Spleen (tissue), 11 donors: ENCODE results near the gene NPIPA8. TPM values are rescaled to one million over a fixed set of nuclear protein-coding genes. Genes with fewer than 3 reads are reported as not detected.
"Not testable (repeated sequence)": the region's sequence is repeated elsewhere in the genome, so short reads cannot be mapped to it uniquely, and the experiment has no call there.

Experiments used
- DNase-seq: peaks from one replicate; pipeline ENCODE4 v3.0.0-alpha.2; 2020
- H3K27ac ChIP-seq, 8 donors: fragments of 200-600 bp; sonication (generic) in 7 of 8; 1 replicate in 4 of 8; 2 replicates in 4 of 8; pipeline versions ENCODE4 v1.5.0 to v1.8.0; 2016 to 2021; ENCODE audit warnings: inconsistent platforms in 4 of 8, mild to moderate bottlenecking in 4 of 8, moderate library complexity in 1 of 8
- H3K27me3 ChIP-seq, 7 donors: fragments of 200-600 bp; sonication (generic) in 6 of 7; replicated peaks in 1 of 7; 1 replicate in 4 of 7; 2 replicates in 3 of 7; pipeline versions ENCODE4 v1.5.0 to v1.8.0; 2016 to 2021; ENCODE audit warnings: inconsistent platforms in 3 of 7, mild to moderate bottlenecking in 1 of 7
- H3K36me3 ChIP-seq, 6 donors: fragments of 200-600 bp; sonication (generic) in 5 of 6; 1 replicate in 4 of 6; 2 replicates in 2 of 6; pipeline versions ENCODE4 v1.5.0 to v1.8.0; 2016 to 2021; ENCODE audit warnings: inconsistent platforms in 2 of 6
- H3K4me1 ChIP-seq, 6 donors: fragments of 200-600 bp; sonication (generic) in 5 of 6; 1 replicate in 3 of 6; 2 replicates in 3 of 6; pipeline versions ENCODE4 v1.5.0 to v1.8.0; 2016 to 2021; ENCODE audit warnings: inconsistent platforms in 3 of 6
- H3K4me3 ChIP-seq, 8 donors: fragments of 200-600 bp; sonication (generic) in 7 of 8; 1 replicate in 4 of 8; 2 replicates in 4 of 8; pipeline versions ENCODE4 v1.5.0 to v1.8.0; 2016 to 2021; ENCODE audit warnings: inconsistent platforms in 4 of 8, mild to moderate bottlenecking in 4 of 8, moderate library complexity in 2 of 8
- H3K9me3 ChIP-seq, 8 donors: fragments of 200-600 bp; sonication (generic) in 7 of 8; 1 replicate in 4 of 8; 2 replicates in 4 of 8; pipeline versions ENCODE4 v1.5.0 to v1.8.0; 2016 to 2021; ENCODE audit warnings: inconsistent platforms in 4 of 8
- WGBS, 5 donors: extraction: QIAGEN DNeasy Blood & Tissue Kit in 3 of 5; methylation state at CpG; one replicate each; pipeline versions ENCODE4 v1.1.5 to v1.1.7; 2013 to 2018; 5-methylcytosine and 5-hydroxymethylcytosine counted together
- intact Hi-C: fragments of 100-400 bp; cut with DNase I; formaldehyde crosslinking; loops from one replicate; pipeline ENCODE4 v1.15.0; 2023; ENCODE audit warnings: low total_unique reads
- microRNA-seq, 3 donors: library from miRNA; unstranded; fragments of <30 nt; microRNA quantifications; one replicate each; pipeline versions ENCODE4 to v1.1.0, GENCODE V29; 2019 to 2020
- polyA plus RNA-seq, 3 donors: library from polyadenylated mRNA; stranded (reverse); fragments of 200-250 nt; gene quantifications; one replicate each; pipeline ENCODE4 v1.2.1, GENCODE V29; 2013
- small RNA-seq, 4 donors: library from RNA; depleted of rRNA; stranded (forward); fragments of <200 nt; gene quantifications; one replicate each; pipeline ENCODE3, GENCODE V24; 2016
- total RNA-seq, 7 donors: library from RNA; depleted of rRNA in 3 of 7; stranded (reverse); fragments of >200 nt in 3 of 7; fragmentation: NEBNext Ultra II Directional in 4 of 7; extraction: Animal tissue kit (Norgen Biotek cat#: 25700) in 4 of 7; gene quantifications; one replicate each; pipeline versions ENCODE4 v1.1.0 to v1.2.1, GENCODE V29; 2016 to 2021
- donor health status: healthy with polysubstance abuse.
- donor health status: DM: no; HTN: no; CAD: no; lungs with moderate emphysema.
- donor health status: DM: no; HTN: no; CAD: no.
- donor health status: Bipolar disorder and iron deficiency.
- donor health status: healthy.
- donor health status: DM: no; HTN: no; CAD: no.
- donor health status: DM: yes; HTN: yes; CAD: no.

NPIPA8 gene
- total and polyA plus RNA-seq, 10 donors: 0.87 to 64.6 (median 7.7) TPM; not detected in 2

DNA sequence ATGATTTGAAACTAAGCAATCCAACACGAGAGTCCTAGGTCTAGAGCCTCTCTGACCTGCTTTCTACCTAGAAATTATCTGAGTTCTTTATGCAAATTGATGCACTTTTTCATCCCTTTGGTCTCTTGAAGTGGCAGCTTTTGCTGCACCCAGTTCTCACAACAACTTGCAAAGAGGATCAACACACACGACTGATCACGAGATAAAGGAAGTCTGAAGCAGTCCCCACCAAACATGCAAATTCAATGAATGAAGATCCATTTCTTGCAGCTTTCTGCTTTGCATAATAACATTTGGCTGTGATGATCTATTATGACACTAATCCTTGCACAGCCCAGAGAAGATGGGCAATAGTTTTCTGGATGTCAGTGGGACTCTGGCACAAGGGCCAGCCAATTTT lies 56.2 kb downstream of the NPIPA8 start:
- no CpG with 5 or more reads among the region's 3 CpGs for WGBS, 5 donors
- intact Hi-C loops, H3K27ac ChIP-seq: not testable (repeated sequence)

DNA sequence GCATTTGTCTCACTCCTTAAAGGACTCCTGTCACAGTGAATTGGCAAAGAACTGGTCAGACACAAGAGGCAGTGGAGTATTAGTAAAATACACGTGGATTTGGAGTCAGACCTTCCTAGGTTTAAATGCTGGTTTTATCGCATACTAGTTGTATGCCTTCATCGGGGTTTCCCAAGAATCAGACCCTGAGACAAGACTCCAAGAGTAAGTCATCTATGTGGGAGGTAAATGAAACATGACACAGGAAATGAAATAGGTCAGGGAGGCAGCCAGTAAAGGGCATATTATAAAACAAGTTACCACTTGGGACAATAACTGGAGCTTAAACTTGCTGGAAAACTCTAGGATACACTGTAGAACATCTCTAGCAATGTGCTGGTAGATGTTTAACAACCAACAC lies 59.8 kb downstream of the NPIPA8 start:
- H3K9me3 ChIP-seq, H3K36me3 ChIP-seq, H3K4me3 ChIP-seq, H3K27me3 ChIP-seq, DNase-seq, H3K4me1 ChIP-seq, H3K27ac ChIP-seq, intact Hi-C loops: not testable (repeated sequence)
- WGBS, 5 donors: 60 to 75% (median 71%) methylated on average over 1 of the region's 3 CpGs; no CpG with 5 or more reads in 2 of the 5 donors

More for the DNA sequence above, 56.2 kb downstream of the NPIPA8 start:
- H3K4me1 ChIP-seq, H3K36me3 ChIP-seq, DNase-seq, H3K4me3 ChIP-seq, H3K27me3 ChIP-seq, H3K9me3 ChIP-seq: not testable (repeated sequence)

DNA sequence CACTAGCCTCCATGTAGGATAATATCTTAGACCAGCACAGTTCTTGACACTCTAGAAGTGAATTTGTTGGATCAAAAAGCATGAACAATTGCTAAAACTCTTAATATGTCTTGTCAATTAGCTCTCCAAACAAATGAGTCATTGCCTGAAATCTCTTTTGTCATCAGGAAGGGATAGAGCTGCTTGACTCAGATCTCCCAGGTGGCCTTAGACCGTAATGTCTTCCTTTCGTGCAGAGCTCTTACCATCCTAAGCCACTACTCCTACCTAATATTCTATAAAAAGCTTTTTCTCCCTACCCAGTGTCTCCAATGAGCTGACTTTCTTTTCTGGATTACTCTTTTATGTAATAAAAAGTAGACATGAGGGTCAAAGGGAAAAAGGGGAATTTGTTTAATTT lies 66.4 kb downstream of the NPIPA8 start:
- DNase-seq, intact Hi-C loops, H3K4me3 ChIP-seq, H3K9me3 ChIP-seq, H3K27ac ChIP-seq, H3K36me3 ChIP-seq, H3K27me3 ChIP-seq, H3K4me1 ChIP-seq: not testable (repeated sequence)
- 76 to 86% (median 77%) methylated on average over 2 of the region's 2 CpGs; no CpG with 5 or more reads in 2 of the 5 donors for whole genome bisulfite sequencing, 5 donors

Small RNA genes within 50 kb of the gene (microRNA-seq; reads per million reads assigned to microRNA genes)
- gene MIR6511A4 (0 reads per million in 3 donors), gene MIR6770-3 (0 reads per million in 3 donors)

Small RNA genes within 50 kb of the gene (small RNA-seq; reads per million reads assigned to genes)
- gene AC126755.6 (0 reads per million in 4 donors), gene MIR6511A4 (0 reads per million in 4 donors), gene MIR6770-3 (0 reads per million in 4 donors)

Other genes starting within 250 kb of the NPIPA8 start
- 10 to 100 TPM; 29.1 to 84.1 (median 56.0) TPM for gene NOMO2, start 225.4 kb upstream of the NPIPA8 start, total RNA-seq
- gene NOMO2, start 225.4 kb upstream of the NPIPA8 start, polyA plus RNA-seq: 10 to 100 TPM; 28.0 to 42.3 (median 34.0) TPM